HepG2 (cell line): ENCODE results near the gene IRAK3. TPM values are rescaled to one million over a fixed set of nuclear protein-coding genes. Genes with fewer than 3 reads are reported as not detected.

Experiments
- ATAC-seq: fragments of 200-7000 bp; cut with Tn5 transposase; 3 replicates; pipeline ENCODE4 v1.9.1; 2020; ENCODE audit warnings: mild to moderate bottlenecking, moderate library complexity
- BruUV-seq: library from RNA; stranded (reverse); fragments of 400-500 nt; replicated peaks from 2 replicates; lab custom pipeline; 2021; lab: Mats Ljungman, UMichigan
- CTCF ChIA-PET: fragments of 300-600 bp; formaldehyde crosslinking; extraction: SDS; loops from one replicate; lab custom pipeline; 2021; ENCODE audit warnings: low total read pairs, inconsistent platforms, low intra/inter-chr PET ratio; lab: Yijun Ruan, JAX
- POLR2A ChIA-PET: fragments of 350-600 bp; sonication (Branson Sonifier 250); formaldehyde crosslinking; loops from one replicate; lab custom pipeline; 2020; ENCODE audit warnings: antibody characterized with exemption, inconsistent platforms; lab: Yijun Ruan, JAX
- DNase-seq: peaks from one replicate; pipeline ENCODE4 v3.0.0-alpha.2; 2015; ENCODE audit warnings: low spot score
- FAIRE-seq: peaks from 3 replicates; lab custom pipeline; 2011; peaks lifted over from hg19 to GRCh38; lab: Jason Lieb, UNC
- H2AFZ ChIP-seq: one replicate; pipeline ENCODE4 v1.6.1; 2011; ENCODE audit warnings: low read length, inconsistent platforms
- H3K27ac ChIP-seq: fragments of 300-600 bp; 3 replicates; pipeline ENCODE4 v1.8.0; 2011; ENCODE audit warnings: mixed run types, mild to moderate bottlenecking, mixed read lengths, low read length, inconsistent platforms; ENCODE audit not compliant: insufficient read depth; ENCODE audit errors: extremely low read length
- H3K27me3 ChIP-seq, 2 experiments: fragments of 200-600 bp in 1 of 2; 2 replicates in 1 of 2; 3 replicates in 1 of 2; pipeline versions ENCODE4 v1.6.0 to v1.8.0; 2011; ENCODE audit warnings: low read length in 2 of 2, mild to moderate bottlenecking in 2 of 2, moderate library complexity in 2 of 2, inconsistent platforms in 1 of 2; ENCODE audit not compliant: insufficient read depth in 2 of 2, control insufficient read depth in 1 of 2
- H3K36me3 ChIP-seq, 2 experiments: fragments of 200-600 bp in 1 of 2; replicated peaks in 1 of 2; 2 replicates in 1 of 2; 3 replicates in 1 of 2; pipeline versions ENCODE4 v1.5.1 to v1.8.0; 2011; ENCODE audit warnings: low read length in 2 of 2, inconsistent platforms in 1 of 2; ENCODE audit not compliant: insufficient read depth in 2 of 2, control insufficient read depth in 1 of 2
- H3K4me1 ChIP-seq: 2 replicates; pipeline ENCODE4 v1.5.1; 2012; ENCODE audit warnings: low read length, inconsistent platforms; ENCODE audit not compliant: insufficient read depth
- H3K4me2 ChIP-seq: 2 replicates; pipeline ENCODE4 v1.6.0; 2011; ENCODE audit warnings: low read depth, low read length, inconsistent platforms
- H3K4me3 ChIP-seq, 3 experiments: fragments of 200-600 bp in 1 of 3; sonication (generic), shearing (Covaris generic) in 1 of 3; replicated peaks in 1 of 3; 2 replicates each; pipeline ENCODE4 v1.5.1; 2011 to 2016; ENCODE audit warnings: low read length in 3 of 3, inconsistent platforms in 2 of 3, low read depth in 2 of 3, mild to moderate bottlenecking in 2 of 3, control low read depth in 1 of 3, mixed read lengths in 1 of 3; ENCODE audit not compliant: insufficient read depth in 1 of 3
- H3K79me2 ChIP-seq: one replicate; pipeline ENCODE4 v1.6.1; 2011; ENCODE audit warnings: low read length, inconsistent platforms; ENCODE audit not compliant: insufficient read depth
- H3K9ac ChIP-seq: 2 replicates; pipeline ENCODE4 v1.6.0; 2011; ENCODE audit warnings: mild to moderate bottlenecking, low read depth, low read length, inconsistent platforms; ENCODE audit not compliant: insufficient read depth
- H3K9me3 ChIP-seq: 2 replicates; pipeline ENCODE4 v1.5.1; 2012; ENCODE audit warnings: mild to moderate bottlenecking, low read length
- H4K20me1 ChIP-seq: 2 replicates; pipeline ENCODE4 v1.6.0; 2011; ENCODE audit warnings: inconsistent platforms, mild to moderate bottlenecking, low read length, moderate library complexity; ENCODE audit not compliant: insufficient read depth
- ETV5 ChIP-seq: IDR thresholded peaks from 2 replicates; pipeline ENCODE4 v1.6.1; 2018; ENCODE audit warnings: missing biosample characterization, missing genetic modification reagents, inconsistent platforms, borderline replicate concordance
- FOXK2 ChIP-seq: fragments of 450-650 bp; IDR thresholded peaks from 2 replicates; pipeline ENCODE4 v1.6.1; 2016
- MED8 ChIP-seq: sonication (generic); formaldehyde crosslinking; IDR thresholded peaks from 2 replicates; pipeline ENCODE4 v1.8.1; 2023; ENCODE audit warnings: mild to moderate bottlenecking, missing genetic modification reagents; ENCODE audit not compliant: insufficient replicate concordance
- PTBP1 ChIP-seq: fragments of 200-400 bp; formaldehyde crosslinking; IDR thresholded peaks from 2 replicates; pipeline ENCODE4 v1.6.1; 2018; ENCODE audit warnings: low read length, low read depth; ENCODE audit not compliant: poor library complexity, severe bottlenecking
- ZKSCAN1 ChIP-seq: fragments of 150-350 bp; IDR thresholded peaks from 2 replicates; pipeline ENCODE4 v1.6.1; 2014; ENCODE audit warnings: low read length
- ZNF138 ChIP-seq: sonication (generic); formaldehyde crosslinking; IDR thresholded peaks from 2 replicates; pipeline ENCODE4 v1.5.0; 2020; ENCODE audit warnings: mild to moderate bottlenecking, low read depth, missing genetic modification reagents
- ZNF441 ChIP-seq: sonication (generic); formaldehyde crosslinking; IDR thresholded peaks from 2 replicates; pipeline ENCODE4 v1.7.0; 2021; ENCODE audit warnings: missing genetic modification reagents, borderline replicate concordance
- ZNF547 ChIP-seq: sonication (generic); formaldehyde crosslinking; IDR thresholded peaks from 2 replicates; pipeline ENCODE4 v1.5.1; 2020; ENCODE audit warnings: mild to moderate bottlenecking, missing genetic modification reagents
- ZNF7 ChIP-seq: IDR thresholded peaks from 2 replicates; pipeline ENCODE4 v1.6.1; 2016; ENCODE audit warnings: missing biosample characterization, missing genetic modification reagents
- ZNF75D ChIP-seq: sonication (generic); formaldehyde crosslinking; IDR thresholded peaks from 2 replicates; pipeline ENCODE4 v1.8.1; 2023; ENCODE audit warnings: missing genetic modification reagents, mild to moderate bottlenecking, borderline replicate concordance
- WGBS: methylation state at CpG from one replicate; pipeline ENCODE4 v1.1.6; 2017; ENCODE audit warnings: low lambda C conversion rate; 5-methylcytosine and 5-hydroxymethylcytosine counted together
- in situ Hi-C: cut with HindIII; loops from 2 replicates; pipeline ENCODE4 v1.10.0; 2017; ENCODE audit warnings: low pct_unique_long_range_greater_than_20kb; ENCODE audit not compliant: extremely low pct_ligation_motif_present
- intact Hi-C: fragments of 100-400 bp; cut with micrococcal nuclease; formaldehyde crosslinking; loops from one replicate; pipeline ENCODE4 v1.10.0; 2022; ENCODE audit not compliant: unreplicated experiment
- polyA plus RNA-seq, 8 experiments: library from polyadenylated mRNA; depleted of rRNA in 3 of 8; stranded (reverse) in 7 of 8; unstranded in 1 of 8; fragments of >200 nt; fragmentation: Illumina TruSeq in 4 of 8; extraction: Trizol in 4 of 8; gene quantifications; 2 replicates each; pipeline versions ENCODE4 v1.2.1 to v1.2.3, GENCODE V29; 2011 to 2016; ENCODE audit warnings: low read depth in 4 of 8, missing spikeins in 1 of 8, mixed read lengths in 1 of 8; ENCODE audit not compliant: insufficient read depth in 1 of 8
- total RNA-seq, 5 experiments: library from RNA; depleted of rRNA; stranded (reverse); fragments of >200 nt; fragmentation: Illumina TruSeq; extraction: Trizol; gene quantifications; 2 replicates each; pipeline ENCODE4 v1.2.3, GENCODE V29; 2016; ENCODE audit warnings: low read depth in 1 of 5
- TF ChIP-seq, protein P1 (sequence below): sonication (generic); formaldehyde crosslinking; IDR thresholded peaks from 2 replicates; pipeline ENCODE4 v1.4.0; 2020; ENCODE audit warnings: missing genetic modification reagents, borderline replicate concordance
- TF ChIP-seq, protein P2 (sequence below): sonication (generic); formaldehyde crosslinking; IDR thresholded peaks from 2 replicates; pipeline ENCODE4 v1.4.0; 2020; ENCODE audit warnings: mild to moderate bottlenecking, missing genetic modification reagents, borderline replicate concordance
- TF ChIP-seq, protein P3 (sequence below): fragments of 450-650 bp; IDR thresholded peaks from 2 replicates; pipeline ENCODE4 v1.6.1; 2017
- TF ChIP-seq, protein P4 (sequence below): sonication (generic); formaldehyde crosslinking; IDR thresholded peaks from 2 replicates; pipeline ENCODE4 v1.8.1; 2023; ENCODE audit warnings: mild to moderate bottlenecking, moderate library complexity, missing genetic modification reagents

IRAK3 gene
- total and polyA plus RNA-seq, 2 of the 13 experiments (the other 11 are each of a cell fraction or from before 2014, with no cell fraction given) = 0.01 TPM; not detected in 1

DNA sequence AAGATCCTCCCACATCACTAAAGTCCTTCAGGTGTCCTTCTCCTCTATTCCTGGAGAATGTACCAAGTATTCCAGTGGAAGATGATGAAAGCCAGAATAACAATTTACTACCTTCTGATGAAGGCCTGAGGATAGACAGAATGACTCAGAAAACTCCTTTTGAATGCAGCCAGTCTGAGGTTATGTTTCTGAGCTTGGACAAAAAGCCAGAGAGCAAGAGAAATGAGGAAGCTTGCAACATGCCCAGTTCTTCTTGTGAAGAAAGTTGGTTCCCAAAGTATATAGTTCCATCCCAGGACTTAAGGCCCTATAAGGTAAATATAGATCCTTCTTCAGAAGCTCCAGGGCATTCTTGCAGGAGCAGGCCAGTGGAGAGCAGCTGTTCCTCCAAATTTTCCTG, 58.7 kb downstream of the IRAK3 start:
- Histone ChIP-seq H3K79me2 (no peaks in the 10 kb centered on the region), H4K20me1 (no peaks in the 10 kb centered on the region), H3K9me3 (no peaks in the 10 kb centered on the region), H3K4me2 (no peak overlapping the region), H3K36me3 (no peaks in the 10 kb centered on the region), H3K4me1 (no peaks in the 10 kb centered on the region), H3K4me3 (no peak overlapping the region), H3K27me3 (peaks cover 0 to 11% of the 10 kb centered on the region in 2 experiments; a peak in 4 of 5 replicates), H2AFZ (no peak overlapping the region), H3K27ac (no peak overlapping the region), H3K9ac (no peak overlapping the region)
- ATAC-seq (no peak), DNase-seq (no peak), FAIRE-seq (no peak)
- CTCF ChIA-PET = no interaction called here
- intact Hi-C loops (no loop called here), in situ Hi-C loops (no loop called here)
- BruUV-seq = no TSS peak
- TF ChIP-seq, protein P1, sequence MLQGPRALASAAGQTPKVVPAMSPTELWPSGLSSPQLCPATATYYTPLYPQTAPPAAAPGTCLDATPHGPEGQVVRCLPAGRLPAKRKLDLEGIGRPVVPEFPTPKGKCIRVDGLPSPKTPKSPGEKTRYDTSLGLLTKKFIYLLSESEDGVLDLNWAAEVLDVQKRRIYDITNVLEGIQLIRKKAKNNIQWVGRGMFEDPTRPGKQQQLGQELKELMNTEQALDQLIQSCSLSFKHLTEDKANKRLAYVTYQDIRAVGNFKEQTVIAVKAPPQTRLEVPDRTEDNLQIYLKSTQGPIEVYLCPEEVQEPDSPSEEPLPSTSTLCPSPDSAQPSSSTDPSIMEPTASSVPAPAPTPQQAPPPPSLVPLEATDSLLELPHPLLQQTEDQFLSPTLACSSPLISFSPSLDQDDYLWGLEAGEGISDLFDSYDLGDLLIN (CRISPR knock-in tag) = no peak
- no peak for TF ChIP-seq FOXK2
- TF ChIP-seq, protein P2, sequence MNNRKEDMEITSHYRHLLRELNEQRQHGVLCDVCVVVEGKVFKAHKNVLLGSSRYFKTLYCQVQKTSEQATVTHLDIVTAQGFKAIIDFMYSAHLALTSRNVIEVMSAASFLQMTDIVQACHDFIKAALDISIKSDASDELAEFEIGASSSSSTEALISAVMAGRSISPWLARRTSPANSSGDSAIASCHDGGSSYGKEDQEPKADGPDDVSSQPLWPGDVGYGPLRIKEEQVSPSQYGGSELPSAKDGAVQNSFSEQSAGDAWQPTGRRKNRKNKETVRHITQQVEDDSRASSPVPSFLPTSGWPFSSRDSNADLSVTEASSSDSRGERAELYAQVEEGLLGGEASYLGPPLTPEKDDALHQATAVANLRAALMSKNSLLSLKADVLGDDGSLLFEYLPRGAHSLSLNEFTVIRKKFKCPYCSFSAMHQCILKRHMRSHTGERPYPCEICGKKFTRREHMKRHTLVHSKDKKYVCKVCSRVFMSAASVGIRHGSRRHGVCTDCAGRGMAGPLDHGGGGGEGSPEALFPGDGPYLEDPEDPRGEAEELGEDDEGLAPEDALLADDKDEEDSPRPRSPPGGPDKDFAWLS (CRISPR knock-in tag) = no peak
- TF ChIP-seq, all 625 proteins: peak for 0
- POLR2A ChIA-PET = no interaction called here

DNA sequence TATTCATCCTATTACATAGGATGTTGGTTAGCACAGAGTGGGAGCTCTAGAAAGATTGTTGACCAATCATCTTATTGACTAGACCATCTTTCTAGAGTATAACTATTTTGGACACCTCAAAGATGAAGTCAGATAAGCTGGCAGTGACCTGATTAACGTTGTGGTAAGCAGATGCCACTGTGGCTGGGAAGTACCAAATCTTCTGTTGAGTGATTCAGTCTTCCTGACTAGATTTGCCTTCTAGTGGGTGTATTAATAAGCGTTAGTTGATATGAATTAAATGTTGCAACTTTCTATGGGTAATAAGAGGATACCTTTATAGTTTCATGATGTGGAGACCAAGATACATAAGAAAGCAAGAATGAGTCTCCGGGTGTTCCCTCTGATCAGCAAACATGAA, 62.0 kb downstream of the IRAK3 start:
- no peaks in the 10 kb centered on the region for H3K79me2 ChIP-seq
- H3K9ac ChIP-seq = no peak overlapping the region
- DNase-seq = no peak
- WGBS = 0% methylated on average over 3 of the region's 3 CpGs
- H3K9me3 ChIP-seq = no peaks in the 10 kb centered on the region
- no peak overlapping the region for H3K27ac ChIP-seq
- ATAC-seq = no peak
- intact Hi-C loops (no loop called here), in situ Hi-C loops (no loop called here)
- ChIA-PET POLR2A (no interaction called here), CTCF (no interaction called here)
- H3K27me3 ChIP-seq = peaks cover 0 to 5% of the 10 kb centered on the region in 2 experiments; a peak in 3 of 5 replicates
- H3K4me1 ChIP-seq = no peaks in the 10 kb centered on the region
- no peaks in the 10 kb centered on the region for H3K36me3 ChIP-seq
- no peak overlapping the region for H3K4me3 ChIP-seq
- no peak overlapping the region for H2AFZ ChIP-seq
- H3K4me2 ChIP-seq = no peak overlapping the region
- no peaks in the 10 kb centered on the region for H4K20me1 ChIP-seq
- BruUV-seq = no TSS peak
- no peak for FAIRE-seq
- TF ChIP-seq ZNF138 (CRISPR knock-in tag) = no peak
- no peak for TF ChIP-seq ZNF547
- no peak for TF ChIP-seq PTBP1
- TF ChIP-seq ZNF75D (CRISPR knock-in tag) = no peak
- TF ChIP-seq ZKSCAN1 = no peak
- TF ChIP-seq, protein P3, sequence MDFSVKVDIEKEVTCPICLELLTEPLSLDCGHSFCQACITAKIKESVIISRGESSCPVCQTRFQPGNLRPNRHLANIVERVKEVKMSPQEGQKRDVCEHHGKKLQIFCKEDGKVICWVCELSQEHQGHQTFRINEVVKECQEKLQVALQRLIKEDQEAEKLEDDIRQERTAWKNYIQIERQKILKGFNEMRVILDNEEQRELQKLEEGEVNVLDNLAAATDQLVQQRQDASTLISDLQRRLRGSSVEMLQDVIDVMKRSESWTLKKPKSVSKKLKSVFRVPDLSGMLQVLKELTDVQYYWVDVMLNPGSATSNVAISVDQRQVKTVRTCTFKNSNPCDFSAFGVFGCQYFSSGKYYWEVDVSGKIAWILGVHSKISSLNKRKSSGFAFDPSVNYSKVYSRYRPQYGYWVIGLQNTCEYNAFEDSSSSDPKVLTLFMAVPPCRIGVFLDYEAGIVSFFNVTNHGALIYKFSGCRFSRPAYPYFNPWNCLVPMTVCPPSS = no peak
- no peak for TF ChIP-seq ZNF7 (CRISPR knock-in tag)
- TF ChIP-seq, protein P4, sequence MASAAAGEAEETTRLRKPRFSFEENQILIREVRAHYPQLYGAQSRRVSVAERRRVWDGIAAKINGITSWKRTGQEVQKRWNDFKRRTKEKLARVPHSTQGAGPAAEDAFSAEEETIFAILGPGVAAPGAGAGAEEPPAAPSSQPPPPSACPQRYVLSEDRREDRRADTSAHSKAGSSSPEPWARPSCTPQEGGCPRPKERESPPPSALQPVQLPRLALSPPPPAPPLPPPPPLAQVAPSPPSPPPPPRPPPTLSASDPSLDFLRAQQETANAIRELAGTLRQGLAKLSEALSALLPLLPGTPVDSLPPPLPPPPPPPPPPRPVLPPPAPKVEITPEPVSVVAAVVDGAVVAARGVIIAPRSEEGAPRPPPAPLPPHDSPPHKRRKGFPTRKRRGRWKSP = no peak
- no peak for TF ChIP-seq ETV5 (CRISPR knock-in tag)
- TF ChIP-seq MED8 (CRISPR knock-in tag) = no peak
- no peak for TF ChIP-seq ZNF441 (CRISPR knock-in tag)
